TTC549 (cell line): Measurements from ENCODE around the gene DDX49.

Source experiments
- FAIRE-seq: peaks from 2 replicates; lab custom pipeline; 2012; peaks lifted over from hg19 to GRCh38; lab: Jason Lieb, UNC

DDX49 gene

GRCh38 chr19:18919086-18919899 lies at the start of gene DDX49, which contains the start of gene COPE:
Gene DDX49 (plus strand): TSS chr19:18919715. CDS start chr19:18919742, 27 bp downstream.
Gene COPE (minus strand): TSS chr19:18919387. CDS start chr19:18919348, 39 bp downstream.
- peak; percentile 97 for FAIRE-seq

GRCh38 chr19:18869781-18870530 lies 49.6 kb upstream of the DDX49 start:
- no peak for FAIRE-seq

- FAIRE-seq: no peak
Measured at GRCh38 chr19:18870531-18871172, 48.9 kb upstream of the DDX49 start.

GRCh38 chr19:18871543-18871942 lies 48.0 kb upstream of the DDX49 start:
- no peak for FAIRE-seq

- FAIRE-seq: no peak
Measured at GRCh38 chr19:18875726-18876125, 43.8 kb upstream of the DDX49 start.

- no peak for FAIRE-seq
Measured at GRCh38 chr19:18876865-18877264, 42.6 kb upstream of the DDX49 start.

GRCh38 chr19:18878058-18878797 lies 41.3 kb upstream of the DDX49 start:
- FAIRE-seq: no peak

- no peak for FAIRE-seq
Measured at GRCh38 chr19:18878858-18879578, 40.5 kb upstream of the DDX49 start.

GRCh38 chr19:18879579-18880373 lies 39.7 kb upstream of the DDX49 start:
- FAIRE-seq: no peak

- no peak for FAIRE-seq
Measured at GRCh38 chr19:18881491-18881890, 38.0 kb upstream of the DDX49 start.

GRCh38 chr19:18883526-18884304 lies 35.8 kb upstream of the DDX49 start:
- no peak for FAIRE-seq

- FAIRE-seq: no peak
Measured at GRCh38 chr19:18886972-18887371, 32.5 kb upstream of the DDX49 start.

GRCh38 chr19:18889949-18890745 lies 29.4 kb upstream of the DDX49 start:
- no peak for FAIRE-seq

- FAIRE-seq: no peak
Measured at GRCh38 chr19:18893587-18894253, 25.8 kb upstream of the DDX49 start.

GRCh38 chr19:18894254-18895037 lies 25.1 kb upstream of the DDX49 start:
- no peak for FAIRE-seq

GRCh38 chr19:18895038-18895823 lies 24.3 kb upstream of the DDX49 start:
- no peak for FAIRE-seq
